Cardiac septum (tissue), 1 donor: Measurements from ENCODE around the gene NRCAM. TPM values are rescaled to one million over a fixed set of nuclear protein-coding genes. Genes with fewer than 3 reads are reported as not detected.
"Not testable (repeated sequence)": the region's sequence is repeated elsewhere in the genome, so short reads cannot be mapped to it uniquely, and the experiment has no call there.

Experiments
- DNase-seq: peaks from one replicate; pipeline ENCODE4 v3.0.0-alpha.2; 2020; ENCODE audit warnings: low spot score
- intact Hi-C: fragments of 100-400 bp; cut with DNase I; formaldehyde crosslinking; loops from one replicate; pipeline ENCODE4 v1.14.0; 2022
- total RNA-seq: library from RNA; stranded (reverse); fragmentation: NEBNext Ultra II Directional; extraction: Animal tissue kit (Norgen Biotek cat#: 25700); gene quantifications from one replicate; pipeline ENCODE4 v1.2.1, GENCODE V29; 2021
- donor health status: DM: no; HTN: no; CAD: no.

The NRCAM gene
- total RNA-seq, 1 donor from 2014 or later: 0.57 TPM

- DNase-seq: no peak
- intact Hi-C loops: no loop called here
These were observed 88.9 kb downstream of the NRCAM start for GRCh38 chr7:108367314-108367713.

DNA sequence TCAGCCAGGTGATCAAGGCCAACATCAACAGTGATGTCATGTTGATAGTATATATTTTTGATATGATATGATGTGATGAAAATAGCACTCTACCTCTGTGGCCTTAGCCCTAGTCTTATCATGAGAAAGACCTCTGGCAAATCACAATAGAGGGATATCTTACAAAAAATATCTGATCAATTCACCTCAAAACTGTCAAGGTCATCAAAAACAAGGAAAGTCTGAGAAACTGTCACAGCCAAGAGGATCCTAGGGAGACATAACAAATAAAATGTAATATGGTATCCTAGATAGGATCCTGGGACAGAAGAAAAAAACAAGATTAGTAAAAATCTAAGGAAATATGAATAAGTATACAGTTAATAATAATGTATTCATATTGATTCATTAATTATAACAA, 92.6 kb downstream of the NRCAM start:
- intact Hi-C loops: no loop called here
- no peak for DNase-seq

- intact Hi-C loops: no loop called here
- no peak for DNase-seq
These were observed 96.0 kb downstream of the NRCAM start for GRCh38 chr7:108360058-108360800.

DNA sequence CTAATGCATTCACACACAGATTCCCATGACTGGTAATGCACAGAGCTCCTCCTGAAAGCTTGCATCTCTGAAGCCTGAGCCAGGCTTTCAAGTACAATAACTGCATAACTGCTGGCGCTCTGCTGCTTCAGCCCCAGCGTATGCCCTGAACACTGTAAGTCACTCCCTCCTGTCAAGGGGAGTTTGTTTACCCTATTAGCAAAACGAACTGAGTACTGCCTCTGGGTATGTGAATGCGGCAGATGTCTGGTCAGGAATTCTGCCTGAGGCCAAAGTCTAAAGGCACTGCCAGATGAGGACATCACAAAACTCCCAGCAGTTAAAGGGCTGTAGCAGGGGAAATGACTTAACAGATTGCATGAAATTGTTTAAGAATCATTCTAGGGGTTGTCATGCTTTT, 97.7 kb downstream of the NRCAM start:
- intact Hi-C loops: no loop called here
- DNase-seq: no peak

- intact Hi-C loops: no loop called here
- no peak for DNase-seq
These were observed 104.5 kb downstream of the NRCAM start for GRCh38 chr7:108351729-108352131.

DNA sequence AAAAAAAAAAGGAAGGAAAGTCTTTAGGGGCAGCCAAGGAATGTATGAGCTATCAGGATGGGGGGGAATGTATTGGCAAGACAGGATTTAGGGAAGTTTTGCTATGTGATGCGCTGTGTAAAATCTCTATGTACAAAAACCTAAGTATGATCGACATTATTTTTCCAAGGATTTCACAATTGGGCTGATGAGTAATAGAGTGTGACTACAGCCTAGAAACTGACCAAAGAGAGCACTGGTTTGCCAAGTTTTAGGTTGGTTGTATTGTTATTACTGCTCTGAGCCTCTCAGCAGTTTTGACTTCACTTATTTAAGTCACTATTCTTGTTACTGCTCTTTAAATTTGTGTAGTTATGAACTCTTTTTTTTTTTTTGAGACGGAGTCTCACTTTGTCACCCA, 107.3 kb downstream of the NRCAM start:
- DNase-seq: no peak
- intact Hi-C loops: no loop called here

DNA sequence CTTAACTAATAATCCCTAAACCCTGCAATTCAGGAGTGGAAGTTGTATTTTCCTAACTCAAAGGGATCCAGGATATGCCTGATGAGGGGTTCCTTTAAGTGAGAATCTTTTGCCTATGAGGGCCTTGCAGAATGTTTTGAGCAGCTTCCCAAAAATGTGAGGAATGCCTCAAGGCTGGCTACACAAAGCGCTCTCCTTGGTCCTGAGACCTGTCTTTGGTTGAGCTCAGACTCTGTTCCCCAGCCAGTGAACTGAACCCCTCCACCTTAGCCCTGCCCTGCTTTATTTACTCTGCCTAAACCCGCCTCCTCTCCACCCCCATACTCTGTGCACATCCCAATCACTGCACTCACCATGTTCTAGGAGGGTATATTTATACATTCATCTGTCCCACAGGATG, 108.6 kb downstream of the NRCAM start:
- DNase-seq: no peak
- intact Hi-C loops: no loop called here

DNA sequence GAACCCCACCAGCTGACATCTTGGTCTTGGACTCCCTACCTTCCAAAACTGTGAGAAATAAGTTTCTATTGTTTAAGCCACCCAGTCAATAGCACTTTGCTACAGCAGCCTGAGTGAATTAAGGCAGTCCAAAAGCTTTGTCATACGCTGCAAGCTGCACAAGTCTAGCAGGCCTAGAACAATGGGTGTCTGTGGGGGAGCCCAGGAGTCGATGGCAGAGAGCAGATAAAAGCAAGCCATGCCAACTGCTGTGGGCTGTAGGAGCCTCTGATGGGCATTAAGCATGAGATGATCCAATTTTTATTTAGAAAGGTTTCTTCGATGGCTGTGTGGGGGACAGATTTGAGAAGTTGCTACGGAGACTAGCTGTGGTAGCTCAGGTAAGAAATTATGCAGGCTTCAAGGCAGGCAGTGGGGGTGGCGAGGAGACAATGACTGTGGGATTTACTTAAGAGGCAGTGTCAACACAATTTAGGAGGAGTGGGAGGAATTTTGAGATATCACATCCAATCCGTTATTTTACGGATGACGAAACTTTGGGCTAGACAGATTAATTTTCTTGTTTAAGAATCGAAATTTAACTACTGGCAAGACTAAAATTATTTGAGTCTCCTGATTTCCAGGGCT, 110.4 kb downstream of the NRCAM start:
- DNase-seq: no peak
- intact Hi-C loops: no loop called here

DNA sequence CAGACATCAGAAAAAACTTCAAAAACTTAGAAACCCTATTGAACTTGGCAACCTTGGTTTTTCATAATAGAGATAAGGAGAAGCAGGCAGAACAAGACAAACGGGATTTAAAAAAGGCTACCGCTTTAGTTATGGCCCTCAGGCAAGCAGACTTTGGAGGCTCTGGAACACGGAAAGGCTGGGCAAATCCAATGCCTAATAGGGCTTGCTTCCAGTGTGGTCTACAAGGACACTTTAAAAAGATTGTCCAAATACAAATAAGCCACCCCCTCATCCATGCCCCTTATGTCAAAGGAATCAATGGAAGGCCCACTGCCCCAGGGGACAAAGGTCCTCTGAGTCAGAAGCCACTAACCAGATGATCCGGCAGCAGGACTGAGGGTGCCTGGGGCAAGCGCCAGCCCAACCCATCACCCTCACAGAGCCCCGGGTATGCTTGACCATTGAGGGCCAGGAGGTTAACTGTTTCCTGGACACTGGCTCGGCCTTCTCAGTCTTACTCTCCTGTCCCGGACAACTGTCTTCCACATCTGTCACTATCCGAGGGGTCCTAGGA, 115.3 kb downstream of the NRCAM start:
- intact Hi-C loops: no loop called here
- no peak for DNase-seq

DNA sequence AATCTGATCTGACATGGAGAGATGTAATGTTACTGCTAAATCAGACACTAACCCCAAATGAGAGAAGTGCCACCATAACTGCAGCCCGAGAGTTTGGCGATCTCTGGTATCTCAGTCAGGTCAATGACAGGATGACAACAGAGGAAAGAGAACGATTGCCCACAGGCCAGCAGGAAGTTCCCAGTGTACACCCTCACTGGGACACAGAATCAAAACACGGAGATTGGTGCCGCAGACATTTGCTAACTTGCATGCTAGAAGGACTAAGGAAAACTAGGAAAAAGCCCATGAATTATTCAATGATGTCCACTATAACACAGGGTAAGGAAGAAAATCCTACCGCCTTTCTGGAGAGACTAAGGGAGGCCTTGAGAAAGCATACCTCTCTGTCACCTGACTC, 115.8 kb downstream of the NRCAM start:
- intact Hi-C loops, DNase-seq: not testable (repeated sequence)

DNA sequence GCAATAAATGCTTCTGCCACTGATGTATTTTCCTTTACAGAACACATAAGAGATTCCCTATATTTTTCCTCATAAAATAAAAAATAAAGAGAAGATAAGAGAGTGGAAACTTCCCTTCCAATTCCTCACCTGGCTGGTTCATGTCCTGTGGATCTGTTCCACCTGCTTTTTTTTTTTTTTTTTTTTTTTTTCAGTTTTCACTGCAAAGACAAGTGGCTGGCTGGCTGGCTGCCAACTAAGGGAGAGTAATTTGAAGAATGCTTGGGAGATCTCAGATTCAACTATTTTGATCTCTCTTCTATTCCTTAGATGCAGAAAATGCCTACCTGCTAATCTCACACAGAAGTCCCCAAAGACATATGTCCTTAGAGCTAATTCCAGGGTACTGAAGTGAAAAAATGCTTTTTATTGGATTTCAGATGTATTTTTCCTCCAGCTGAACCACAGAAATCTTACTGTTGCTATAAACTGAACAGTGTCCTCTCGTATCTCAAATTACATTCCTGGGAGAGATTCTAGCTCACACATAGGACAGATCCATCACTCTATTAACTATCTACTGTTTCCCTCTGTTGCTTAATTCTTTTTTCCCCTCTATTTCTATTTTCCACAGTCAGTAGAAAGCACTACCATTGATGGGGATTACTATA, 120.8 kb downstream of the NRCAM start:
- no peak for DNase-seq
- intact Hi-C loops: no loop called here

GRCh38 chr7:108332937-108333336, 123.3 kb downstream of the NRCAM start:
- intact Hi-C loops: no loop called here
- no peak for DNase-seq

- no peak for DNase-seq
- intact Hi-C loops: no loop called here
These were observed 124.3 kb downstream of the NRCAM start for GRCh38 chr7:108331971-108332370.

DNA sequence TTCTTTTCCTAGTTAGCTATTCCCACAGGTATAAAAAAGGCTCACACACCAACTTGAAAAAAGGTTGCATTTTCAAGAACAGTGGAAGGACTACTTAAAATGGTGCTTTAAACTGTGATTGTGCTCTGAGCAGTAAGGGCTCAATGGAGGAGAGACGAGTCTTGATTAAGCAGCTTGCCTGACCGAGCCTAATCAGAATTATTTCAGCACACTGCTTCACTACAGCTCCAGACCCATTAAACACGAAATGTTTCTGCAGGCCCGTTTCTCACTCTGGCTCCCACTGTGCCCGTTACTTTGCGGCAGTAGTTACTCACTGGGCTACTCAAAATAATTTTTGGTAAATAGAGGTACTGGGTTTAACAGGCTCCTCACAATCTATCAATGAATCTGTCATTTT, 126.0 kb downstream of the NRCAM start:
- intact Hi-C loops: no loop called here
- DNase-seq: no peak

- intact Hi-C loops: no loop called here
- no peak for DNase-seq
These were observed 126.7 kb downstream of the NRCAM start for GRCh38 chr7:108329514-108329913.

DNA sequence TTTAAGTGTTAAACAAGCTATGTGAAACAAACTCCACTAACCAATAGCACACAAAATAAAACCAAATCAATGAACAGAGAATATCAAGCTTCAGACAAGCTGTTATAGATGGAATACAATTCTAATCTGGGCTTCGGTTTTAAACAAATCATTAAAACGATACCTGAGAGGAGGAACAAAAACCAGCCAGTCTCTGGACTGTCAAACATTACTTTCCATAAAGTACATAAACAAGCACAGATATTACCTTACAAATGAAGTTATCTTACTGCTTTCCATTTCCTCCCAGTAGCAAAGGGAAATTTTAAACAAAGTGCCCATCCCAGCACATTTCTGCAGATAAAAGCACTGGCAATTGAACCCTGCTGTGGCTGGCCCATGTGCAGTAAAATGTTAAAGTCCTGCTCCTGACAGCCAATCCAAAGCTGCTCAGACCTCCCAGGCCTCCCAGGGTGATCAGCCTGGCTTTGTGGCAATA, 128.0 kb downstream of the NRCAM start:
- intact Hi-C loops: no loop called here
- no peak for DNase-seq

DNA sequence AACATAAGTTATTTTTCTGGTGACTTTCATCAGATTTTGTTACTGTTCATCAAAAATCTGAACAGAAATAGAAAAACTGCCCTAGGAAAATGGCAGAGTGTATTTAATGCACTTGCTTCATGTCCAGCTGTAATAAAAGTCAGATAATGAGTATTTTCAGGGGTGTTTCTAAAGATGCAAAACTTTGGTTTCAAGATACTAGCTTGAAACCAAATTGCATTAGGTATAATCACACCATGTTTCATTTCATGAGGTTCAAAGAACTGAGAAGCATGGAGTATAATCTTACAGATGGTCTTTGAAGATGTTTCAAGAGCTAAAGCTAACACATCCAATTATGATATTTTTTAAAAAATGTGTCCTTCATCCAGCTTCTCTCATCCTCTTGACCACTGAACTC, 128.9 kb downstream of the NRCAM start:
- DNase-seq: no peak
- intact Hi-C loops: no loop called here

DNA sequence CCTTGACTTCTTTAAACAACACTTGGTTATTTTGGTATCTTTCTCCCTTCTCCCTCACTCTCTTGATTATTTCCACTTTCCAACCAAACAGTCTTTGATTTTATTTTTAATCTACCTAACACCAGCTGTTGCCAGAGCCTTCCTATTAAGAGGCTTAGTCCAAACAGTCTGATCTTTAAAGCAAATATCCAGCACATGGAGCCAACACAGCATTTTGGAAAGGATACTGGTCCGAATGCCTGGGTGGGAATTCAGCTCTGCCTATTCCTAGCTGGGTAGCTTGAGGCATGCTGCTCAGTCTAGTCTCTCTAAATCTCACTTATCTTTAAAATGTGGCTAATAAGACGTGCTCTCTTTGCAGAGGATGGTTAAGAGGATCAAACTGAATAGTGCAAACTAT, 129.3 kb downstream of the NRCAM start:
- intact Hi-C loops: no loop called here
- no peak for DNase-seq

GRCh38 chr7:108324053-108325038, 131.9 kb downstream of the NRCAM start:
- intact Hi-C loops: no loop called here
- DNase-seq: no peak
